Loucy (cell line): ENCODE results near the gene OSBPL8.

ENCODE experiments used
- EZH2phosphoT487 ChIP-seq: fragments of 200-600 bp; IDR thresholded peaks from 2 replicates; pipeline ENCODE4 v1.6.1; 2018; ENCODE audit warnings: antibody characterized with exemption, mild to moderate bottlenecking, moderate library complexity, borderline replicate concordance
- TF ChIP-seq, protein P1 (sequence below): fragments of 200-600 bp; sonication (generic); conservative IDR thresholded peaks from 2 replicates; pipeline ENCODE4 v1.5.1; 2014; ENCODE audit warnings: mild to moderate bottlenecking, antibody characterized with exemption, low read length

GRCh38 chr12:76398106-76398505 lies 161.5 kb downstream of the OSBPL8 start:
- TF ChIP-seq, protein P1, sequence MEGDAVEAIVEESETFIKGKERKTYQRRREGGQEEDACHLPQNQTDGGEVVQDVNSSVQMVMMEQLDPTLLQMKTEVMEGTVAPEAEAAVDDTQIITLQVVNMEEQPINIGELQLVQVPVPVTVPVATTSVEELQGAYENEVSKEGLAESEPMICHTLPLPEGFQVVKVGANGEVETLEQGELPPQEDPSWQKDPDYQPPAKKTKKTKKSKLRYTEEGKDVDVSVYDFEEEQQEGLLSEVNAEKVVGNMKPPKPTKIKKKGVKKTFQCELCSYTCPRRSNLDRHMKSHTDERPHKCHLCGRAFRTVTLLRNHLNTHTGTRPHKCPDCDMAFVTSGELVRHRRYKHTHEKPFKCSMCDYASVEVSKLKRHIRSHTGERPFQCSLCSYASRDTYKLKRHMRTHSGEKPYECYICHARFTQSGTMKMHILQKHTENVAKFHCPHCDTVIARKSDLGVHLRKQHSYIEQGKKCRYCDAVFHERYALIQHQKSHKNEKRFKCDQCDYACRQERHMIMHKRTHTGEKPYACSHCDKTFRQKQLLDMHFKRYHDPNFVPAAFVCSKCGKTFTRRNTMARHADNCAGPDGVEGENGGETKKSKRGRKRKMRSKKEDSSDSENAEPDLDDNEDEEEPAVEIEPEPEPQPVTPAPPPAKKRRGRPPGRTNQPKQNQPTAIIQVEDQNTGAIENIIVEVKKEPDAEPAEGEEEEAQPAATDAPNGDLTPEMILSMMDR = no peak
- TF ChIP-seq EZH2phosphoT487 = no peak
